ENCODE measurements around the gene FOXN3.

- TF ChIP-seq, protein P1, sequence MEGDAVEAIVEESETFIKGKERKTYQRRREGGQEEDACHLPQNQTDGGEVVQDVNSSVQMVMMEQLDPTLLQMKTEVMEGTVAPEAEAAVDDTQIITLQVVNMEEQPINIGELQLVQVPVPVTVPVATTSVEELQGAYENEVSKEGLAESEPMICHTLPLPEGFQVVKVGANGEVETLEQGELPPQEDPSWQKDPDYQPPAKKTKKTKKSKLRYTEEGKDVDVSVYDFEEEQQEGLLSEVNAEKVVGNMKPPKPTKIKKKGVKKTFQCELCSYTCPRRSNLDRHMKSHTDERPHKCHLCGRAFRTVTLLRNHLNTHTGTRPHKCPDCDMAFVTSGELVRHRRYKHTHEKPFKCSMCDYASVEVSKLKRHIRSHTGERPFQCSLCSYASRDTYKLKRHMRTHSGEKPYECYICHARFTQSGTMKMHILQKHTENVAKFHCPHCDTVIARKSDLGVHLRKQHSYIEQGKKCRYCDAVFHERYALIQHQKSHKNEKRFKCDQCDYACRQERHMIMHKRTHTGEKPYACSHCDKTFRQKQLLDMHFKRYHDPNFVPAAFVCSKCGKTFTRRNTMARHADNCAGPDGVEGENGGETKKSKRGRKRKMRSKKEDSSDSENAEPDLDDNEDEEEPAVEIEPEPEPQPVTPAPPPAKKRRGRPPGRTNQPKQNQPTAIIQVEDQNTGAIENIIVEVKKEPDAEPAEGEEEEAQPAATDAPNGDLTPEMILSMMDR (IDR thresholded peaks at IDR 0.05), result no peak
- no peak for TF ChIP-seq POLR2AphosphoS5 (IDR thresholded peaks at IDR 0.05; ENCODE audit: low read depth, low read length)
Observed at GRCh38 chr14:89418452-89418851, 1.4 kb upstream of the FOXN3 start.
